HepG2 (cell line): ENCODE results near the gene SNX9. TPM values are rescaled to one million over a fixed set of nuclear protein-coding genes. Genes with fewer than 3 reads are reported as not detected.

Source experiments
- ARNT2 ChIP-seq: sonication (generic); formaldehyde crosslinking; IDR thresholded peaks from 2 replicates; pipeline ENCODE4 v1.8.0; 2022; ENCODE audit warnings: mild to moderate bottlenecking, low read depth, missing genetic modification reagents, moderate library complexity
- ELF4 ChIP-seq: sonication (generic); formaldehyde crosslinking; IDR thresholded peaks from 2 replicates; pipeline ENCODE4 v1.5.0; 2020; ENCODE audit warnings: missing genetic modification reagents, mild to moderate bottlenecking, moderate library complexity, borderline replicate concordance
- EP300 ChIP-seq, 3 experiments: sonication (generic) in 1 of 3; formaldehyde crosslinking in 1 of 3; IDR thresholded peaks; 2 replicates each; pipeline versions ENCODE4 v1.5.1 to v1.6.1; 2011 to 2020; ENCODE audit warnings: low read depth in 2 of 3, low read length in 2 of 3, borderline replicate concordance in 1 of 3, improper control_type of control experiment in 1 of 3, mild to moderate bottlenecking in 1 of 3, missing genetic modification reagents in 1 of 3, moderate library complexity in 1 of 3
- FOXA1 ChIP-seq, 2 experiments: fragments of 450-650 bp in 1 of 2; sonication (generic) in 1 of 2; formaldehyde crosslinking in 1 of 2; IDR thresholded peaks; 2 replicates each; pipeline versions ENCODE4 v1.4.0 to v1.6.1; 2016 to 2020; ENCODE audit warnings: missing genetic modification reagents in 1 of 2
- GZF1 ChIP-seq: sonication (generic); formaldehyde crosslinking; IDR thresholded peaks from 2 replicates; pipeline ENCODE4 v1.5.1; 2020; ENCODE audit warnings: mild to moderate bottlenecking, missing genetic modification reagents
- HMG20A ChIP-seq: IDR thresholded peaks from 2 replicates; pipeline ENCODE4 v1.6.1; 2016; ENCODE audit warnings: borderline replicate concordance
- HNRNPLL ChIP-seq: fragments of 200-400 bp; formaldehyde crosslinking; IDR thresholded peaks from 2 replicates; pipeline ENCODE4 v1.6.1; 2017; ENCODE audit warnings: mild to moderate bottlenecking, low read depth, low read length; ENCODE audit not compliant: poor library complexity, severe bottlenecking
- KDM4B ChIP-seq: sonication (generic); formaldehyde crosslinking; IDR thresholded peaks from 2 replicates; pipeline ENCODE4 v1.4.0; 2020; ENCODE audit warnings: missing genetic modification reagents
- MAFK ChIP-seq, 2 experiments: IDR thresholded peaks in 1 of 2; conservative IDR thresholded peaks in 1 of 2; 2 replicates each; pipeline ENCODE4 v1.6.1; 2011; ENCODE audit warnings: improper control_type of control experiment in 2 of 2, low read length in 2 of 2
- MBD4 ChIP-seq: IDR thresholded peaks from 2 replicates; pipeline ENCODE4 v1.6.1; 2012; ENCODE audit warnings: low read length, inconsistent platforms, borderline replicate concordance
- MLLT10 ChIP-seq: sonication (generic); formaldehyde crosslinking; IDR thresholded peaks from 2 replicates; pipeline ENCODE4 v1.4.0; 2020; ENCODE audit warnings: missing genetic modification reagents
- MLXIP ChIP-seq: sonication (generic); formaldehyde crosslinking; IDR thresholded peaks from 2 replicates; pipeline ENCODE4 v1.9.0; 2021; ENCODE audit warnings: missing genetic modification reagents, borderline replicate concordance
- PCBP1 ChIP-seq: fragments of 200-400 bp; formaldehyde crosslinking; IDR thresholded peaks from 2 replicates; pipeline ENCODE4 v1.6.1; 2017; ENCODE audit warnings: mild to moderate bottlenecking, low read depth, low read length, borderline replicate concordance
- RNF219 ChIP-seq: sonication (generic); formaldehyde crosslinking; IDR thresholded peaks from 2 replicates; pipeline ENCODE4 v1.5.0; 2020; ENCODE audit warnings: mild to moderate bottlenecking, missing genetic modification reagents
- RXRB ChIP-seq: IDR thresholded peaks from 2 replicates; pipeline ENCODE4 v1.6.1; 2016; ENCODE audit warnings: borderline replicate concordance, missing genetic modification reagents, missing compliant biosample characterization
- SOX6 ChIP-seq, 2 experiments: fragments of 450-650 bp in 1 of 2; sonication (generic) in 1 of 2; formaldehyde crosslinking in 1 of 2; IDR thresholded peaks; 2 replicates each; pipeline versions ENCODE4 v1.4.0 to v1.6.1; 2017 to 2020; ENCODE audit warnings: antibody characterized with exemption in 1 of 2, mild to moderate bottlenecking in 1 of 2, missing genetic modification reagents in 1 of 2
- ZFYVE20 ChIP-seq: sonication (generic); formaldehyde crosslinking; IDR thresholded peaks from 2 replicates; pipeline ENCODE4 v1.8.0; 2023; ENCODE audit warnings: low read depth, mild to moderate bottlenecking, moderate library complexity, missing genetic modification reagents, borderline replicate concordance
- ZNF570 ChIP-seq: sonication (generic); formaldehyde crosslinking; IDR thresholded peaks from 2 replicates; pipeline ENCODE4 v1.4.0; 2020; ENCODE audit warnings: mild to moderate bottlenecking, missing genetic modification reagents, borderline replicate concordance
- ZSCAN31 ChIP-seq: sonication (generic); formaldehyde crosslinking; IDR thresholded peaks from 2 replicates; pipeline ENCODE4 v1.5.0; 2020; ENCODE audit warnings: low read depth, mild to moderate bottlenecking, missing genetic modification reagents
- polyA plus RNA-seq, 8 experiments: library from polyadenylated mRNA; depleted of rRNA in 3 of 8; stranded (reverse) in 7 of 8; unstranded in 1 of 8; fragments of >200 nt; fragmentation: Illumina TruSeq in 4 of 8; extraction: Trizol in 4 of 8; gene quantifications; 2 replicates each; pipeline versions ENCODE4 v1.2.1 to v1.2.3, GENCODE V29; 2011 to 2016; ENCODE audit warnings: low read depth in 4 of 8, missing spikeins in 1 of 8, mixed read lengths in 1 of 8; ENCODE audit not compliant: insufficient read depth in 1 of 8
- total RNA-seq, 5 experiments: library from RNA; depleted of rRNA; stranded (reverse); fragments of >200 nt; fragmentation: Illumina TruSeq; extraction: Trizol; gene quantifications; 2 replicates each; pipeline ENCODE4 v1.2.3, GENCODE V29; 2016; ENCODE audit warnings: low read depth in 1 of 5
- TF ChIP-seq, protein P1 (sequence below): IDR thresholded peaks from 2 replicates; pipeline ENCODE4 v1.6.1; 2016; ENCODE audit warnings: mild to moderate bottlenecking, missing biosample characterization, missing genetic modification reagents
- TF ChIP-seq, protein P2 (sequence below): IDR thresholded peaks from 2 replicates; pipeline ENCODE4 v1.6.1; 2016; ENCODE audit warnings: control low read depth

SNX9 gene
- total and polyA plus RNA-seq, 2 of the 13 experiments (the other 11 are each of a cell fraction or from before 2014, with no cell fraction given), result 21.9 to 36.0 TPM

DNA sequence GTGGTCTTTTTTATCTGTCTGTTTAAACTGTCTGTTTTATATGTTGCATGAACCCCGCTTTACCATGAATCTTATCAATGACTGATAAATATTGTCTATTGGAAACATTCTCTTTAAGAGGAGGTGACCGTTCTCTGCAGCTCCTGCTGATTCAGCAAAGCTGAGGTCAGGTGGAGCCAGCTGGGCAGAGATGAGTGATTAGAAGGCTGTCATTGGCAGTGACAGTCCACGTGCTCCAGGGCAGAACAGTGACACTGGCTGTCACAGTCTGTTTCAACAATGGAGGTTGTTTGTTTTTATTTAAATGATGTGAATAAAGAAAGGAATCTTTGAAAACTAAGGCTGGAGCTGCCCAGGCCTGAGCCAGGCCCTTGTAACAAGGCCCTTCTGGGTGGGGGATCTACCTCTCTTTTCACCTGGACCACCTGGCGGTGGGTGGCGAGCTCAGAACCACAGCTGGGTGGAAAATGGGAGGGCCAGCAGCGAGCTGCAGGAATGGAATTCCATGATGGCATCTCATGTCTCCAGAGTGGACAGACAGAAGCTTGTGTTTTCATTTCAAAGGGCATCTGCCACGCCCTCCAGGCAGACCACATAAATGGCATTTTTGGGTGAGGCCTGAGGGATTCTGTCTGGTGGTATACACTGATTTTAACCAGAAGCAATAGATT is 171.2 kb downstream of the SNX9 start (continued):
- TF ChIP-seq HMG20A (CRISPR knock-in tag), result no peak
- TF ChIP-seq KDM4B (CRISPR knock-in tag), result no peak
- no peak for TF ChIP-seq ZFYVE20
- no peak for TF ChIP-seq MBD4
- TF ChIP-seq ZNF570 (CRISPR knock-in tag), result 0 out of 2 replicates have a peak, but pooled peaks have one; percentile 64
- TF ChIP-seq ZSCAN31 (CRISPR knock-in tag), result no peak
- TF ChIP-seq PCBP1, result no peak
- TF ChIP-seq RXRB (CRISPR knock-in tag), result no peak
- no peak for TF ChIP-seq FOXA1 (IDR thresholded peaks at IDR 0.05)
- TF ChIP-seq FOXA1 (CRISPR knock-in tag; IDR thresholded peaks at IDR 0.05), result peak; percentile 14; the same call in 1 of the 2 replicates
- TF ChIP-seq MLLT10 (CRISPR knock-in tag), result no peak
- TF ChIP-seq RNF219 (CRISPR knock-in tag), result no peak
- TF ChIP-seq MAFK (conservative IDR thresholded peaks at IDR 0.05 in 1 of 2, IDR thresholded peaks at IDR 0.05 in 1 of 2; ENCODE audit: low read length in 2 of 2), result peak; percentile 94 to 95
- no peak for TF ChIP-seq ELF4
- TF ChIP-seq, protein P1, sequence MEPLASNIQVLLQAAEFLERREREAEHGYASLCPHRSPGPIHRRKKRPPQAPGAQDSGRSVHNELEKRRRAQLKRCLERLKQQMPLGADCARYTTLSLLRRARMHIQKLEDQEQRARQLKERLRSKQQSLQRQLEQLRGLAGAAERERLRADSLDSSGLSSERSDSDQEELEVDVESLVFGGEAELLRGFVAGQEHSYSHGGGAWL (CRISPR knock-in tag), result no peak
- TF ChIP-seq, protein P2, sequence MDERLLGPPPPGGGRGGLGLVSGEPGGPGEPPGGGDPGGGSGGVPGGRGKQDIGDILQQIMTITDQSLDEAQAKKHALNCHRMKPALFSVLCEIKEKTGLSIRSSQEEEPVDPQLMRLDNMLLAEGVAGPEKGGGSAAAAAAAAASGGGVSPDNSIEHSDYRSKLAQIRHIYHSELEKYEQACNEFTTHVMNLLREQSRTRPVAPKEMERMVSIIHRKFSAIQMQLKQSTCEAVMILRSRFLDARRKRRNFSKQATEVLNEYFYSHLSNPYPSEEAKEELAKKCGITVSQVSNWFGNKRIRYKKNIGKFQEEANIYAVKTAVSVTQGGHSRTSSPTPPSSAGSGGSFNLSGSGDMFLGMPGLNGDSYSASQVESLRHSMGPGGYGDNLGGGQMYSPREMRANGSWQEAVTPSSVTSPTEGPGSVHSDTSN (CRISPR knock-in tag), result no peak
- no peak for TF ChIP-seq GZF1 (CRISPR knock-in tag)
- no peak for TF ChIP-seq EP300 (IDR thresholded peaks at IDR 0.05; ENCODE audit: low read depth in 2 of 2, low read length in 2 of 2)
- TF ChIP-seq EP300 (CRISPR knock-in tag; IDR thresholded peaks at IDR 0.05; ENCODE audit: borderline replicate concordance), result 0 out of 2 replicates have a peak, but pooled peaks have one; percentile 2
- TF ChIP-seq HNRNPLL, result no peak
- 0 out of 2 replicates have a peak, but pooled peaks have one; percentile 41 for TF ChIP-seq ARNT2 (CRISPR knock-in tag)
- no peak for TF ChIP-seq SOX6 (IDR thresholded peaks at IDR 0.05)
- TF ChIP-seq SOX6 (CRISPR knock-in tag; IDR thresholded peaks at IDR 0.05), result 0 out of 2 replicates have a peak, but pooled peaks have one; percentile 32
- TF ChIP-seq MLXIP (CRISPR knock-in tag), result no peak
